Muscle of back (tissue), 11 donors: ENCODE measurements around the gene EEF1AKMT3. TPM values are rescaled to one million over a fixed set of nuclear protein-coding genes. Genes with fewer than 3 reads are reported as not detected.
A peak's percentile ranks its signal among the peaks of the same experiment; 100 is the strongest.
"Not testable (repeated sequence)": the region's sequence is repeated elsewhere in the genome, so short reads cannot be mapped to it uniquely, and the experiment has no call there.

Experiments
- DNase-seq, 3 donors: peaks; one replicate each; pipeline versions ENCODE4 v3.0.0 to v3.0.0-alpha.2; 2013
- polyA plus RNA-seq, 10 donors: library from polyadenylated mRNA; unstranded; fragments of 120-200 nt; gene quantifications; one replicate each; pipeline ENCODE4 v1.2.1, GENCODE V29; 2013; ENCODE audit not compliant: insufficient read length in 10 of 10

Gene EEF1AKMT3
- polyA plus RNA-seq, 10 donors, result 5.6 to 10.0 (median 6.6) TPM

DNA sequence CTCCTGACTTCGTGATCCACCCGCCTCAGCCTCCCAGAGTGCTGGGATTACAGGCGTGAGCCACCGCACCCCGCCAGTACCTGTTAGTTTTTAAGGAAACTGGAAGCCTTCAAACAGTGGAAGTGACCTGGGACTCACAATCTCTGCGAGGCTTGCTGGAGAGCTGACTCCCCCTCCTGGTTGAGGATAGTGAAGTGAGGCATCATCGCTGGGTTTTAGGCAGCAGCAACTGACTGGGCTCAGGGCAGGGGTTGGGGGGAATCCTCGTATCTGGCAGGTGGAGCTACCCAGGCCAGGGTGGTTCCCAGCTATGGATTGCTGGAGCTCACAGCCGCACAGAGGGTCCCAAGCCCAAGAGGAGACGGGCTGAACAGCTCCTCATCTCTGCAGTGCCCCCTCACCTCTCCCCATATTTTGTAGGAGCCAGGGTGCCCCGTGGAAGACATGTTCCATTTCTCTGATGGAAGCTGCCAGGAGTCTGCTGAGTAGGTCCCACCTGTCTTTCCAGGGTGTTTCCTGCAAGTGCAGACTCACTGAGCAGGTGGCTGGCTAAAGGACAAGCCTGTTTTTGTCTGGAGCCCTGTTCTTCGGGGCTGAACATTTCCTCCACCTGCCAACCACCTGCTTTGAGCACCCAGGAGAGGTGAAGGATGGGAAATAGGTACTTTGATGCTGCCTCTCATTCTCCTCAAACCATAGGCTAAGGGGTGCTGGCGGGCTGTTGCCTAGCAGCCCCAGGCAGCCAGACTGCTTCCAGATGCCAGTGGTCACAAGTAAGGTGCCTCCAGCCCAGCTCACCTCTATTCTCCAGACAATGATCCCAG lies 43.0 kb downstream of the EEF1AKMT3 start:
- DNase-seq, result peak in 1 of 3 donors; percentile 11

DNA sequence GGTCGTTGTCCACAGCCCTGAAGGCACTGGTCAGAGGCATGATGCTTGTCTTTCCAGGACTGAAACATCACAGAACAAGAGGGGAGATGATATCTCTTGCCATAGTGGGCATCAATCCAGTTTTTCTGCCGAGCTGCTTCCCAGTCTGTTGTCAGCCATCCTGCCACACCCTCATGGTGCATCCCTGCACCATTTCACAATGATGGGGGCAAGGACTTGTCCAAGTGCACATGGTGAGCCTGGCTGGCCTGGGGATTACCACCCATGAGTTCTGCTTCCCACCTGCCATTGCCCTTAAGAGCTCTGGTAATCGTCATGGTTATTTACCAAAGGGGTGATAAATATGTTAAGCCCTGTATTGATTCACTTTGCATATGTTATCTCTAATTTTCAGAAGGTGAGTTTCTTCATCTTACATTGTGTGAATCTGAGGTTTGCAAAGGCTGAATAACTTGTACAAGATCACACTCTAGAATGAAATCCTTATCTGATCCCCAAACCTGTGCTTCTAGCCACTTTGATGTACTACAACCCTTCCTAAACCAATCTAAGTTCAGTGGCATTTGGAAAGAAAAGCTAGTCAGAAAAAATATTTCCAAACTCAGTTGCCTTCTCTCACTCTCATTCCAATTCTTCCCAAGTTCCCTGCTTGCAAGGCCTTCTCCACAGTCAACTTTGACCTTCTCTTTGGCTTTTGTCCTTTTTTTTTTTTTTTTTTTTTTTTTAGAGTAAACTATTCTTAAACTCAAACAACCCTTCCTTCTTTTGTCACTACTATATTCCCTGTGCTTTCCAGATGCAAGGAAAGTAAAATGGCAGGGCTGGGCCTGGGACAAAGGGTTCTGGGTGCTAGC lies 43.8 kb downstream of the EEF1AKMT3 start:
- DNase-seq, result peak in 1 of 3 donors; percentile 3

DNA sequence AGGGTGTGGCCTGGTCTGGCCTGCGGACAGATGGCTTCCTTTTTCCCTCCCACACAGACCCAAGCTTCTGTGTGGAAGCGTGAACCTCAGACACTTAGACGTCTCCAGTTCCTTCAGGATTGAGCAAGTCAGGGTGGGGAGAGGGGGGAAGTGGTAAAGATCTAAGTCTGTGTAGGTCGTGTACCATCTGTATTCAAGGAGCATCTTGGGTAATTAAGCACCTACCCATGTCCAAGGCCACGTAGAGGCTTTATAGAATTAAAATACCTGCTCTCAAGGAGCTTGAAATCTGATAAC lies 44.4 kb downstream of the EEF1AKMT3 start:
- peak in 1 of 3 donors; percentile 29 for DNase-seq

DNA sequence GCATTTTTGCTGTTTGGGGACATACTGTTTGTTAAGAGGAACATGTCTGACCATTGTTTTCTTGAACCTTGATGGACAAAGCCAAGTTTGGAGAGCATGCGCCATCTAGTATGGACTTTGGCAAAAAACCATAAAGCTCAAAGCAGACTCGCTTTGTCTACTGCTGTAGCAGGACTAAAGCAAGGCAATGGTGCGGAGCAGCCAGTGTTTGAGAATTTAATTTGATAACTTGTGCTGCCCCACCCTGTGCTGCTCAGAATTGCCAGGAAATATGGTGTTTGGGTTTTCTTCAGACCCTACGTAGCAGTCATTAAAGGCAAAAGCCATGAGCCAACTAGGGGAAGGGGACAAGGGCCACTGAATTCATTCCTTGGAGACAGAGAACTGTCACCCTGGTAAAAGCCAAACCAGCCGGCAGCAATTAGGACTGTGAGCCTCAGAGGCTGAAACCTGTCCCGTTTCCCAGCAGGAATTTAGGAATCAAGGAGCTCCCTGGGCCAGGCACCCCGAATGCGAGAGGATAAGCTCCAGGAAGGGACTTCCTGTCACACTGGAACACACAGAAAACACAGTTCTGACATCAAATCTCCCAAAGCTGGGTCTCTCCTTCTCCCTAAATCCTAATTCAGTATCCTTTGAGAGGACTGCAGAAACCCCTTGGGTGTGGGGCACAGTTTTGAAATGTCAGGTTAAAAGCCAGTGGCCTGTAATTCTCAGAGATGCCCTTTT lies 45.0 kb downstream of the EEF1AKMT3 start:
- peak in 1 of 3 donors; percentile 7 for DNase-seq

DNA sequence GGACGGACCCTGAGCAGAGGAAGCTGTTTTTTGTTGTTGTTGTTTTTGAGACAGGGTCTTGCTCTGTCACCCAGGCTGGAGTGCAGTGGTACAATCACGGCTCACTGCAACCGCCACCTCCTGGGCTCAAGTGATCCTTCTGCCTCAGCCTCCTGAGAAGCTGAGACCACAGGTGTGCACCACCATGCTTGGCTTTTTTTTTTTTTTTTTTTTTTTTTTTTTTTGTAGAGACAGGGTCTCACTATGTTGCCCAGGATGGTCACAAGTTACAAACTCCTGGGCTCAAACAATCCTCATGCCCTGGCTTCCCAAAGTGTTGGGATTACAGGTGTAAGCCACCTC lies 45.5 kb downstream of the EEF1AKMT3 start:
- DNase-seq, result not testable (repeated sequence)

DNA sequence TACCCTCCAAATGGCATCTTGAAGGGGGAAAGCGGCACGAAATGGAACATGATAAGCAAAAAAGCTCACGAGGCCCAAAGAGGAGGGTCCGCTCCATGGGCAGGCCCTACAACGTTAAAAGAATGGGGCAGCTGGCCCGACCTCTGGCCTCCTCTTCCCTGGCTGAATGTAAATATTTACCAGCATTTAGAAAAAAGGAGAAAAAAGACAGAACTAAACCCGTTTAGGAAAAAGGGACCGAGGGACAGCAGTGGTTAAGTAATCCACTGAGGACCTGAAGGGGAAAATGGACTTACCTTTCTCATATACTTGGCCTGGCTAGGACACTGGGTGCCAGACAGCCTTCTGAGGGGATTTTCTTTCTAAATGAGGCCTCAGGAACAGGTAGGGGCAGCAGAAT lies 47.7 kb downstream of the EEF1AKMT3 start:
- not testable (repeated sequence) for DNase-seq

DNA sequence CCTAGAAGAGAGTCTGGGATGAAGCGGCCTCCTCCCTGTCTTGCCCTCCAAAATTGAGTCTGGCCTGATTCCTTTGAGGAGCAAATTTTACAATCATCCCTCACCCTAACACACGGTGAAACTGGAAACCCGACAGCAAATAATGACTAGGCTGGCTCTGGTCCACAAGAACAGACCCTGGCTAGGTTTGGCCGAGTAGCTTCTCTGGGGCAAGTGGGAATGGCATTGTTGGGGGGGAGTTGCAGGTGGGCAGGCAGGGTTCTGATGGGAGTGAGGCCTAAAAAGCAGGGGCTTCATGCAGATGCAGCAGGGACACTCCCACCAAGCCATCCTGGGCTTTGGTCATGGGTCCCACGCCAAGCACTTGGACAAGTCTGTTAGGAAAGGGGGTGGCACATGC lies 48.6 kb downstream of the EEF1AKMT3 start:
- peak in 1 of 3 donors; percentile 5 for DNase-seq

DNA sequence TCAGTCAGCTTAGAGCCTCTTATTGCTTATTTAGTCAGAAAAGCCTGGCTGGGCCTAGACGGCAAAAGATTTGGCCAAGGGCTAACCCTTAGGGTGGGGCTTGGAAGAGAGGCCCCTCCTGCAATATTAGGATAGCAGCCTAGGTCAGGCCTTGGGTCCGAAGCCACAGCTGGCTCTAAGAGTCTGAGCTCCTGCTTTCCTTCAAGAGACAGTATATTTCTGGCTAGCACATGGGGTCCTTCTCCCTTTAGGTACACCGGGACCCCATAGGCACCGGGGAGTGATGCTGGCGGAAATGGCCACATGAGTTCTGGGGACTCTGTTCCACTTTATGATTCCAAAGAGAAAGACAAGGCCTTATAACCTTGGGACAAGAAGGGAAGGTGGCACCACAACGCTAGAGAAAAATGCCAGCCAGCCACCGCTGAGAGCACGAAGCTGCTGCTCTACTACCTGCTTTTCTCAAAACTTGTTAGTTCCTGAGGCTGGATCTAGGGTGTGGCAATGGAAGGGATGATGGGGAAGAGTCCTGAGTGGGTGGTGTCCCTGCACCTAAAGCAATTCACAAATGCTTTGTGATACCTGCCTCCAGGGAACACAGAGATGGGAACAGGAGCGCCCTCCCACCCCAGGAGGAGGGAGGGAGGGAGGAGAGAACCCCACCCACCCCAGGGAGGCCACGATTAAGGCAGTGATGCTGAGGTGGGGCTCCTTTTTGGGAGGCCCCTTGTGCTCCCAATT lies 49.2 kb downstream of the EEF1AKMT3 start:
- peak in 1 of 3 donors; percentile 15 for DNase-seq

DNA sequence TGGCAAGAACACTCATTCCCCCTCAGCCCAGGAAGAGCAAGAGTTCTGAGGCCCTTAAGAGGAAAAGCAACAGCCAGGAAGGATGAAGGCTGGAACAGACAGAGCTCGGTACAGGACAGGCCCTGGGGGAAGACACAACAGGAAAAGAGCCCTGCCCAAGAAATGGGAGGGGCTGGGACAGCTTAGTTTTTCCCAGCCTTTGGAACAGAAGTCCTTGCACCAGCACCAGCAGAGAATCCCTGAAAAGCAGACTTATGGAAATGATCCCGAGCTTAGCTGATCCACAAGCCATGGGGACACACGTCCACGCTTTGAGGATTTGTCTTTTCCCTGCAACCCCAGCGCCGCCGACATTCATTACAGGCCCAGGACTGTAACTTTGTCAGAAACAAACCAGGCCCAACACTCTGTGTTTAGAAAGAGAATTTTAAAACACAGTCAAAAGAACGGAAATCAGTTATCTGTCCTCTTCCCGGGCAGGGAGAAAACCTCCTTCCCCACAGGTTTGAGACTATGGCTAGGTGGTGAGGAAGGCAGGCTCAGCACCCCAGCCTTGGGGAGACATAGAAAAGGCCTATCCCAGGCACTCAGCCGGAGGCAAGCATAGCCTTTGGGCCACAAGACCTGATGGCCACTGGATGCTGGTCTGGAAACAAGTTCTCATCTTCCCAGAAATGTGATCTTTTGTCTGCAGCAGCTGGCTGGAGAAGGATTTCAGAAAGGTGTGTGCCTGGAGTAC lies 50.1 kb downstream of the EEF1AKMT3 start:
- DNase-seq, result no peak

DNA sequence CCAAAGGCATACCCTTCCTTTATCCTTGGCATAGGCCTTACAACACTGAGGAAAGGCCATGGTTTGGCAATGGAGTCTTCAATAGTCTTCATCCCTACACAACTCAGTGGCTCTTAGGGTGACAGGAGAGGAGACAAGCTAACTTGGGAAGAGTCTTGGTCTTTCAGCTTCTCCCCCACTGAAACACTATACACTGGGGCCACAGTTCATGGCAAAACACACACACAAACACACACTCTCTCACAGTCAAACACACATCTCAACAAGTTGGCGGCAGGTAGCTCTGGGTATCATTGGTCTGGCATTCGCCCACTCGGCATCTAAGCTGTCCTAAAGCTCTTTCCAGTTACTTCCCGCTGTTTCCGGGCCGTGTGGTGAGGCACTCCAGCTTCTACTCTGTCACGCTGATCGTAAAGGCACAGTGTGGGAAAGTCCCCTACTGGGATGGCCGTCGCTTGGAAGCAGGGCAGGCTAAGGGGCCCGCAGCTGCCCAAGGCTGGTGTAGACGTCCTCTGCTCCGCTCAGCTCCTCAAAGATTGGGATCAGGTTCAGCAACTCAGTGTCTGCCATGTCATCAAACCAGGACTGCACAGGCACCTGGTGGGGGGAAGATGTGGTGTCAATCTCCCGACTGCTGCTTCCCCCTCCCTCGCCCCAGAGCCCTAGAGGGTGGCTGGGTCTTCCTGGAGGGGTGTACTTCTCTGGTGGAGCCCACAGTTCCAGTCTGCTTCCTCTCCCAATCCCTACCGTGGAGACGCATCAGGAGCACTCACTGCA lies 50.9 kb downstream of the EEF1AKMT3 start:
- DNase-seq, result peak in 1 of 3 donors; percentile 5

DNA sequence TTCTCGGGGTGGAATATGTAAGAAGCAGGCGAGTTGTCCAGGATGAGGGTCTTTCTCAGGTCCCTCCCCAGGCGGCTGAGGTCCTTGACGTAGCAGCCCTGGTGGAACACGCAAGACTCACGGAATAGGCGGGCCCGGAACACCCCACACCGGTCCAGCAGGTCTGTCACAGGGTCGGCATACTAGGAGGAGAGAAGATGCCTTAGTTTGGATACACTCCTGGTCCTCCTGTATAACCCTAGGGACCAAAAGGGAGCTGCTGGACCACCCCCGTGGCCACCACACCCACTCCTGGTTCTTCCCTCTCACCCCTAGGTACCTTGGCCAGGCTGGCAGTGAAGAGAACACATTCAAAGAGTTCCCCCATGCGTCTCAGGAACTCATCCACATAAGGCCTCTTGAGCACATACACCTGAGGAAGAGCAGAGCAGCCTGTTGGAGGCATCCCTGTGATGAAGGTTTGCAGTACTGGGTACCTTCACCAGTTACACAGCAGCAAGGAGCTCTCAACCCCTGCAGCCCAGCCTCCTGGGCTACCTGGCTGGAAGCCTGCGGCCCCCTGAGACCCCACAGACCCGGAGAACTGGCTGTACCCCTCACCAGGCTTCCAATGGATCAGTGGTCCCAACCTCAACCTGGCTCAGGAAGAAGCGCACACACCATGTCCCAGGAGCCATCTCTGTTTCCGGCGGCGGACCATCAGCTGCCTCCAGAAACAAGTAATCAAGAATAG lies 51.7 kb downstream of the EEF1AKMT3 start:
- DNase-seq, result no peak

DNA sequence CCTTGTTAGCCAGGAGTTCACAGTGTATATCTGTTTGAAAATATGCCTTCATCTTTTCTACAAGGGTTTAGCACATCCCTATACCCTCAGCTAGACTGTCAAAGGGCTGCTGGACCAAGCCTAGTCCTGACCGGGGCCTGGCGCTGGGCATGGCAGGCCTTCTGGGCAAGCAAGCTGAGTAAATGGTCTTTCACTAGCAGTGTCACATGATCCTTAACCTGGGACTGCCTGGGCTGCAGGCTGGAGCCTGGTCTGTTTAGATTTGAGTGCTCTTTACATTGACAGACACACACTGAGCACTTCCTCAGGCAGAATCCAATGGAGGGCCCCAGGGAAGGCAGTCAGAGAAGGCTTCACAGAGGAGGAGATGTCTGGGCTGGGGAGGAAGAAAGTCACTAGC lies 53.0 kb downstream of the EEF1AKMT3 start:
- DNase-seq, result no peak

DNA sequence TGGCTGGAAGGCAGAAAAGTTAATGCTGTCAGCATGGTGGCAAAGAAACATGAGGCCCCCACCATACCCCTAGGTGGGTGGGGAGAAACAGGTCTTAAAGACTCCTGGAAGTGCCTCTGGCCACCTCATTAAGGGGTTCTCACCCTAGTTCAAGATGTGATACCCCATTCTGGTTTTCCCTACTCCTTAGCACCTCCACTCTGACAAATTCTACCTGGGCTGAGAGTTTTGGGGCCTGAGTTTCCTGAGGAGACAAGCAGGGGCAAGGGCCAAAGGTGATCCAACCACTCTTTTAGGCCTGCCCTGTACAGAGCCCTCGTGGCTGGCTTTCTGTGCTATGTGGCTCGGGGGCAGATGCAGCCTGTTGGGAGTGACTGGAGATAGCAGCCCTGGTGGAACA lies 54.0 kb downstream of the EEF1AKMT3 start:
- DNase-seq, result no peak

DNA sequence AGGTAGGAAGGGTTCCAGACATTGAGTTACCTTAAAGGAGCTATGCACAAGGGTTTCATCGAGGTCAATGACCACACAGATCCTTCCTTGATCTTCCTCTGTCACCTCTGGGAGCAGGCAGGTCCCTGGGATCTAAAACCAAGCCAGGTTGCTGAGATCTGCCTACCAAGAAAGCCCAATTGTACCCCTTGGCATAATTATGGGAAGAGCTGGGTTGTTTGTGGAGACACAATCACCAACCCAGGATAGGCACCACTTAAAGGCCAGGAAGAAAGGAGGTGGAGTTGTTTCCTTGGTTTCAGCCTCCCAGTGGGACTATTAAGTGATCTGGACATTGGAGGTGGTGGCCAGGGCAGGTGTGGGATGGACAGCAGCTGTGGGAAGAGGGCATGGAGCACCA lies 54.6 kb downstream of the EEF1AKMT3 start:
- DNase-seq, result no peak

DNA sequence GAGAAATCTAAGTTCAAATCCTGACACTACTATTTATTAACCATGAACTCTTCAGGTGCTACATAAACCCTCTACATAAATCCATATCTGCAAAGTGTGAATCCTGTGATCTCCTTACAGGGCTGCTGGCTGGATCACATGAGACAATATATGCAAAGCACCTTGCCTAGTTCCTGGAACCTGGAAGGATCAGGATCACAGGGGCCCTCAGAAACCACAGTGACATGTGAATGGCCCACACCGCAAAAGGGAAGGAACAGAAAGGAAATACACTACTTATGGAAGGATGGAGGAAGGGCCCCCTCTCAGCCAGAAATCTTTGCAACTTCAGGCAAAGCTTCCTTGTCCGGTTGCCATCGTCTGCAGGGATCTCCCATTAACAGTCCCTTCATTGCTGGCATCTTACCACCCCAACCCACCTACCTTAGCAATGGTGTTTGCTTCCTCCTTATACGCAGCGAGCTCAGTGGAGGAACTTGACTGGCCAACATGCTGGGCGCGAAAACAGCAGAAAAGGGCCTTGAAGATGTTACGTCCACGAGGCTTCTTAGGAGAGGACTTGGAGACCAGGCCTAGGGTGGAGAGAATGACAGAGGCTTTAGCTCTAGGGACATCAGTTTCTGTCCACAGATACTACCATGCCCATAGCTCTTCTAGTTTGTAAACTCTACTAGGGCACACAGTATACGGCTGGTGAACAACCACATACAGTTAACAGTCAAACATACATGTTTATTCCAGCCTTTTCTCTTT lies 56.8 kb downstream of the EEF1AKMT3 start:
- no peak for DNase-seq

DNA sequence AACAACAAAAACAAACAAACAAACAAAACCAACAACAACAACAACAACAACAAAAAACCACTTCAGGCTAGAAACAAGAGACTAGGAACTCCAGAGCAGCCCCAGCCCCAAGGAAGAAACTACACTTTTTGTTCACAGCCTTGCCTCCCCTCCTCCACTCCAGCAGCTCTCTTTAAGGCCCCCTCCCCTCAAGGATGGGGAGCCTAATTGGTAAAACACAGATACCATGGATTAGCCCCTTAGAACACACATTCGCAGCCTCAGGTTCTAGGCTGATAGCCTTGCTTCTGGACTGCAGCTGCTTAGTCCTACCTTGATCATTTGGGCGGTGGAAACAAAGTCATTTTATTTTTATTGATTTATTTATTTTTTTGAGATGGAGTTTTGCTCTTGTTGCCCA lies 58.0 kb downstream of the EEF1AKMT3 start:
- DNase-seq, result no peak
